ENCODE results near the gene LRRK1.

LRRK1 gene

DNA sequence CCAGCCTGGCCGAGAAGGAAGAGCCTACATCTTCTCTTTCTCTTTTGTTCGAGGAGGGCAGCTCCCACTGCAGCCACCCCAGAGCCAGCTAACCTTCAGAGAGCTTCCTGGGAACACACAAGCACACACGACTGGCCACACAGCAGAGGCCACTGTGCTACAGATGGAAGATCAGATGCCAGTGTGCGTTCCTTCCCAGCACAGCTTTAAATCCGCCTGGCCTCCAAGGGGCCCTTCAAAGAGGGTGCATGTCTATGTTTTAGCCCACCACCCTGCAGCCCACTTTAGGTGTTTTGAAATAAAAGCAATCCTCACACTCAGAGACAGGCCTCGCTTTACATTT, 27.2 kb upstream of the LRRK1 start:
- no peak for DNase-seq (ENCODE audit: low read depth in 2 of 2)

DNA sequence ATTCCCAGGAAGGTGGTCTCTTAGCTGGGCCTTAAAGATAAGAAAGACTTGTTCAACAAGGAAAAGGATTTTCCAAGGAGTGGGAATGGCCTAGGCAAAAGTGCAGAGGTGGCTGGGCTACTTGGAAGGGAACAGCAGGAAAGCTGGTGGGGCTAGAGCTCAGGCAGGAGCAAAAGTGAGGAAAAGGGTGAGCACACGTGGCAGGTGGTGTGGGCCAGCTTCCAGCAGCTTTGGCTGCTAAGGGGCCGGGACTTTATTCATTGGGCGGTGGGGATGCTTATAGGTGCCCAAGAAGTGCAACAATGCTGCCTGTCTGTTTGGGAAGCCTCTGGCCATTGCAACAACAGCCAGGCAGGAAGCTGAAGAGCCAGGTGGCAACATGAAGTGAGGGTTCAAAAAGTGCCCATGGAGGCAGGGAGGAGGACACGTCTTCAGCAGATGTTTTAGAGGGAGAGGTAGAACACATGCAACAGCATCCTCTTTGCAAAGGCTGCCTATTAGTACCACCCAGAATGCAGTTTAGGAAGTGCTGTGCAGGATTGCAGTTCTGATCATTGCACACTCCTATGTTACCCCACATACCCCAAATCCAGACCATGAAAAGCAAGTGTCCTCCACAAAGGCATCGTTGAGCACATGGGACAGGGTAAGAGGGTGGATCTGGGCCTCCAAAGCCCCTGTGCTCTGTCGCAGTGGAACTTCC, 25.7 kb upstream of the LRRK1 start:
- DNase-seq (ENCODE audit: low read depth in 2 of 2): no peak

DNA sequence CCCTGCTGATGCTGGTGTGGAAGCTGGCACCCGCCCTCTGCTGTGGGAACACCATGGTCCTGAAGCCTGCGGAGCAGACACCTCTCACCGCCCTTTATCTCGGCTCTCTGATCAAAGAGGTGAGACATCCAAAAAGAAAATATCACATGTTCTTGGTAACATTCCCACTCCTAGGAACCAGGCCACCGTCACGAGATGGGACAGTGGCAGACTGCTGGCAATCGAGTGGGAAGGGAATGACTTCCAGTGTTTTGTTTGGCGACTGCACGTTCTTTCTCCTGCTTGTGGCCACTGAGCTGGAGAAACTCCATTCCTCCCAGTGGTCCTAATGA, 25.2 kb upstream of the LRRK1 start:
- DNase-seq (ENCODE audit: low read depth in 2 of 2): no peak

DNA sequence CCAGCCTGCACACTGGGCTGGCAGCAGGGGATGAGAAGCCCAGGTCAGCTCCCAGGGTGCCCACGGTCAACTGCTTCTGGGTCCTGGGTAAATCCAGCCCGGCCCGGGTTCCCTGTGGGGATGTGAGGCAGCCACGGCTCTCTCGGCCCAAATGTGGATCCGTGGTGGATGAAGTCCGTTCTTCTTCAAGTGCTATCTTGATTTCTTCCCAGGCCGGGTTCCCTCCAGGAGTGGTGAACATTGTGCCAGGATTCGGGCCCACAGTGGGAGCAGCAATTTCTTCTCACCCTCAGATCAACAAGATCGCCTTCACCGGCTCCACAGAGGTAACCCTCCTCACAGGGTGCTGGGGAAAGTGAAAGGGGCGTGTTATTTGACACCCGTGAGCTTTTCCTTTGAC, 23.4 kb upstream of the LRRK1 start:
- no peak for DNase-seq (ENCODE audit: low read depth in 2 of 2)

DNA sequence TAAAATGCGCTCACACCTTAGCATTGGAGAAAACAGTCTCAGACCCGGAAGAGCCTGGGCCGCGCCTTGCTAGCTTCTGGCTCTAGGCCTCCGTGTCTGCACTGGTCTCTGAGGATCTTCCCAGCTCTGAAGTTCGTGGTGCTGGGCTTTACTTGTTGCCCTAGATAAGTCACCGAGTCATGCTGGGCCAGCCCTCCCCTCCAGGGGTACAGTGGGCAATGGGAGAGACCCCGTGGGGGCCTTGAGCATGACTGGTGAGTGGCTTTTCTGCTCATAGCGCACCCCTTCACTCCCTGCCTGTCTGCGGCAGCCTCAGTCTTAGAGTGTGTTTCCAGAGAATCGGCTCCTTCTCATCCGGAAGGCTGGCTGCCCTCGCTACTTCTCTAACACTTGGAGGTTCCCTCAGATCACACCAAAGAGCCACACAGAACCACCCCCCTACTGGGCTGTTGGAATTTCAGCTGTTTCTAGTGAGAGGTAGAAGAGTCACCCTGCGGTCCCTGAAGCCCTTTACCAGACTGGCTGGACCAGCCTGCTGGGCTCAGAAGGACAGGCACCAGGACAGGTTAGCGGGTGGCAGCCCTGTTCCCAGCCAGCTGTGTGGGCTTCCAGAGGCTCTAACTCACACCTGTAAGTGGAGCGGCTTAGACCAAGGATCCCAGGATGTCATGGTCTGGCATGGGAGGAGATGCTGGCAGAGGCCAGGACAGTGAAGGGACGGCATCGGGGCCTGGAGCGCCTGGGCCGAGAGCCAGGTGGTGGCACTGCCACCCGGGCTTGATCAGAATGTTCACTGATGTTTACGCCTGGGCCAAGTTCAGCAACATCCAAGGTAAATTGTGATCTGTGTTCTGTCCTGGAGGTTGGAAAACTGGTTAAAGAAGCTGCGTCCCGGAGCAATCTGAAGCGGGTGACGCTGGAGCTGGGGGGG, 21.7 kb upstream of the LRRK1 start:
- DNase-seq (ENCODE audit: low read depth in 2 of 2): no peak

DNA sequence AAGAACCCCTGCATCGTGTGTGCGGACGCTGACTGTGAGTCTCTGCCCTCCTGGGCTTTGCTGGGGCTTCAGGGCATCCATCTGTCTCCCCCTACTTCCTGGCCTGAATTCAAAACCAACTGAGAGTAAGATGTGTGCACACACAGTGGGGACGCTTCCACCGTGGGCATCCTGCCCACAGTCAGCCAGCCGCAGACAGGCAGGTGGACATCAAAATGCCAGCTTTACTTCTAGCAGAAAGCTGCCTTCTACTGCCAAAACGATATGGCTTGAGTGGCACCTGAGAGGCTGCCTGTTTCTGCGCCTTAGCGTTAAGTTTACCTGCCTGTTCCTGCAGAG, 21.0 kb upstream of the LRRK1 start:
- DNase-seq (ENCODE audit: low read depth in 2 of 2): no peak

DNA sequence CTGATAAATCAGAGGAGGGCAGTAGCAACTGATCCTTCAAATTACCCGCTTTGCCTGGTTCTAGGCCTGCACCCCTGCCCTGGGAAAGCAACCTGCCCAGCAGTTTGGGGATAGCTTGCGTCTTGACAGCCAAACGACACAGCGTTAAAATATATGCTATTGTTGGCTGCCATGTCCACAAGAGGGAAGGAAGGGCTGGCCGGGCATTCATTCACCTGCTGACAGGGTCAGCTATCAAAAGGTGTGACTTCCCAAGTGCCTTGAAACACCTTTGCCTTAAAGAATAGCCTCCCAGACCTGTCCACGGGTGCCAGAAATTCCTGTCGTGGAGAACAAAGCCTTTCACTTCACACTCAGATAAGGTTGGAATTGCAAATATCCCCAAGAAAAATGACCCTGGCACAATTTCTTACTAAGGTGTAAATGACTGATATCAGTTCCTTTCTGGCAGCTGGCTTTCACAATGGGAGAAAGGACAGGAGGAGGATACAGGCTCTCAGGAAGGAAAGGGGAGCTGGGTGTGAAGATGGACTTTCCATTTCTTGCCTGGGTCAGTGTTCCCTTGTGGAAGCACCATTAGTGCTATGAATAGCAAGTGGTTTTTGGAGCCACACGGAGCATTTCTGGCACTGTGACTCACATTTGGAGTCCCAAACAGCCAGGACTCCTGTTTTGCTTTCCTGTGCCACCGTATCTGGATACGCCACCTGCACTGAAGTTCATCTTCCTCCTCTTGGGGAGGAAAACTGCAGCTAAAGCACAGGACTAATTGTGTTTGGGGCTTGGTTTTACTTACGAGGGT, 20.3 kb upstream of the LRRK1 start:
- DNase-seq (ENCODE audit: low read depth in 2 of 2): no peak

DNA sequence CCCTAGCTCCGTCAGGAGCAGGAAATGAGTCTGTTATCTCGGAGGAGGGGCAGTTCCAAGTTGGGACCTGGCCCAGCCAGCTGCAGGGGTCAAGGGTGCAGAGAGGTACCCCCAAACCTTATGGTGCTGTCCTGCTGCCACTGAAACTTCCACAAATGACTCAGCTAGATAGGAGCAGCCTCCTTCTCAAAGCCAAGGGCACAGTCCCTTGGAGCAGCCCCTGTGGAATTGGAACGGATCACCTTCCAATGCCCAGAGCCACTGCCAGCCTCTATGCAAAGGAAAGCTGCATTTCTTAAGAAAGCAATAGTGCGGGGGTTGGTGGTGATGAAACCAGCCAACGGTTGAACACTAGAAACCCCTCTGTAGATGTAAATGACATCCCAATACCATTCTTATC, 19.6 kb upstream of the LRRK1 start:
- no peak for DNase-seq (ENCODE audit: low read depth in 2 of 2)

DNA sequence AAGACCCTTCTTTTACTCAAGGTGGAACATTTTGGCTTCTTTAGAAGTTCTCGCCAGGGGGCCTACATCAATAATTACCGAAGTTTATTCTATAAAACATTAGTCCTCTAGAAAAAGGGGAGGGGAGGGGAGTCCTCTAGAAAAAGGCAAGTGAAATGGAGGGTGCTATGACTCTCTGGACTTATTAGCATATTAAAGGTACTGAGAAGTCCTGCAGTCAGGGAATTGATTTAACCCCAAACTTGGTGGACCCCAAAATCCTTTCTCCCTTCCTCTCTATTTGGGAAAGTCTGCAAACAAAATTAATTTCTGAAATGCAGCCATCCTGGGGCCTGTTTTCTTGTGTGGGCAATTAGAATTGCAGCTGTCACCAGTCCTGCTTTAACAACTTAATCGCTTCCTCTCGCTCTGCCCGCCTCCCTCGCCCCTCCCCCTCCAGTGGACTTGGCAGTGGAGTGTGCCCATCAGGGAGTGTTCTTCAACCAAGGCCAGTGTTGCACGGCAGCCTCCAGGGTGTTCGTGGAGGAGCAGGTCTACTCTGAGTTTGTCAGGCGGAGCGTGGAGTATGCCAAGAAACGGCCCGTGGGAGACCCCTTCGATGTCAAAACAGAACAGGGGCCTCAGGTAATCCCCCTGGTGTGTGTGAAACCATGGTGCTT, 18.9 kb upstream of the LRRK1 start:
- no peak for DNase-seq (ENCODE audit: low read depth in 2 of 2)

DNA sequence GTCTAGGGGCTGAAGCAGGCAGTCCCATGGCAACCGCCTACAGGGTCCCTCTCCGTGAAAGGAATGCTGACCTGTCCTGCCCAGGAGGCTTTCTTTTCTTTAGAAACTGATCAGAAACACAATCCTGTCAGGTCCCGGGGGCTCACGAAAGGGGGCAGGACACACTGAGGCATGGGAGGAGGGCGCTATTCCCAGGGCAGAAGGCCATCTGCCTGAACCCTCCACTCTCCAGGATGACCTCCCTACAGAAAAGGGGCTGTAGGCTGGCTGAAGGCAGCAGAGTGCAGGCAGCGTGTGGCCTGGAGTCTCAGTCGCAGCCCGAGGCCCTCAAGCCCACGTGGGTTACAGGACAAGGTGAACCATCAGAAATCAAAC, 18.4 kb upstream of the LRRK1 start:
- DNase-seq (ENCODE audit: low read depth in 2 of 2): no peak

DNA sequence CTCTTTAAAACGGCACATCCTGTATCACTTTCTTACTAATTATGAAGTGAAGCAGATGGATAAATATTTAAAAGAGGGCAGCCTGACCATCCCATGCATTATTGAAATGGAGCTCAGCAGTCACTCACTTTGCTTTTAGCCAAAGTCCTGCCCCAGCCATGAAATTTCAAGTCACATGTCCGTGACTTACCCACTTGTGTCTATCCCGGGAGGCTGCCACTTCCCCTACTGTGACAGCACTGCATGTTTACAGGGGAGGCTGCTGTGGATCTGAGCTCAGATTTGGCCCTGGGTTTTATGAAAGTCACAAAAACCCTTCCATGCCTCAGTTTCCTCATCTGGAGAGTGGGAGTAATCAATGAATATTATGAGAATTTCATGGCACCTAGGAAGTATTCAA, 17.9 kb upstream of the LRRK1 start:
- DNase-seq (ENCODE audit: low read depth in 2 of 2): no peak

DNA sequence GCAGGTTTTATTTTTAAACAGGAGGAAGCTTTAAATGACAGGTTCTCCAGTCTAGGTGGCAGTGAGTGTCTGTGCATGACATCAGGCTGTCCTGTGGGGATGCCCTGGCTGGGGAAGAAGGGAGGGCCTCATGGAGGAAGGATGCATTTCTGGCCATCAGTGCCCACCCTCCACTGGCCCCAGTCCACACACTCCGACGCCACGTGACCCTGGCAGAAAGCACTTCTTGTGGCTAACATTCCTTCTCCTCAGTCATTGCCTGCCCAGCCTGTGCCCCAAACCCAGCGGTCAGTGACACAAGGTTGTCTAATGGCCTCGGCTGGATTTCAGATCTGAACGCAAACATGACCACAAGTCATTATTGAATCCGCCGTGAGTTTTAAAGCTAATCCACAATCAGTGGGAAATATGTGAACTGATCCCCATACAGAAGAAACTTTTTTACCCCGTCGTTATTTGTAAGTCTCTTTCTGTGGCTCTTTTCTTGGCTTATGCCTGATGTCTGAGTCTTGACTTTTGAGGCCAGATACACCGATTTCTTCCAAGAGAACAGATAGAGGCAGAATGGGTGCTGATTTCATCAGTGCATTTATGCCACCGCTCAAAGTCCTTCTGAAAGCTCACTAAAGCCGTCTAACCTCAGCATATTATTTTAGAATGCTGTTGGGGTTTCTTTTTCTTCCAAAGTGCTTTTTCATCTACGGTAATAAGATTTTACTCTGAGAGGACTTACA, 17.3 kb upstream of the LRRK1 start:
- no peak for DNase-seq (ENCODE audit: low read depth in 2 of 2)

DNA sequence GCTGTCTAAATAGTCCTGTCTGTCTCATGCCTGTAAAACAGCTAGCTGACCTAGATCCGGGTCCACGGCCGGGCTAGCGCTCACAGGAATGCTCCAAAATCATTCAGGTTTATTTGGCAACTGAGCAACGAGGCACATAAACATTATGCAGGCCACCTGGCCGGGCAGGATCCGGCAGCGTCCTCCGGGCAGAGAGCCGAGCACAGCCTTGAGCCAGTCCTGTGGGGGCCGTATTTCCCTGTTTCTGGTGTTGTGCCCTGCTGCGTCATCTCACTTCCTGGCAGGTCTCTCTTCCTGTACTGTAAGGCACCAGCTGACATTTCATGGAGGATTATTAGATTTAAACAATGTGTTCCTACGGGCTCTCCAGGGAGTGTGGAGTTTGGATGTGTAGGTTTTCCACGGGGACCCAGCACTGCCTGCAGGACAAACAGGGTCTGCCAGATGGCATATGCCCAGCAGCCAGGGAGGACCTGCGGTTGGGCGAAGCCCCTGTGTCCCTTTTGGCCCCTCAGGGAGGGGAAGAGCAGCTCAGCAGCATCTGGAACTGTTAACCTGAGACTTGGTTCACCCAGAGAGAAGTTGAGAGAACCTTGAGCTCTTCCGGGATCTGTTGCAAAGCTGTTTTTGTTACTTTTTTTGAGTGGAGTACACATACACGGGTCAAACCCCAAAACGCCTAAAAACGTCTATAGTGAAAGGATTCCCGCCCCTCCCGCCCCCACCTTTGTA, 16.6 kb upstream of the LRRK1 start:
- no peak for DNase-seq (ENCODE audit: low read depth in 2 of 2)

DNA sequence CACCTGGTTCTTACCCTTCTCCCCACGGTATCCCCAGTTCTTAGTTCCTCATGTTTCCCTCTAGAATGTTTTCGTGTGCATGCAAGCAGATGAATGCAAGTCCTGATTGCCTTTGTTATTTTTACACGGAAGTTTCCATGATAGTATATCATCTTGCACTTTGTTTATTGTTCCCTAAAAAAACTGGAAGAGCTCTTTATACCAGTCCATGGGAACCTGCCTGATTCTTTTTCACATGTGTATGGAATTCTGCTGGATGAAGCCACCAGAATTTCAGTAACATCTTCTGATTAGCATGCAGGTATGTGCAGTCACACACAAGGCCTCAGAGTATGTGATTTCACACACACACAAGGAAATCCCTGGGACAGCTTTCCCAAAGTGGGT, 16.0 kb upstream of the LRRK1 start:
- DNase-seq (ENCODE audit: low read depth in 2 of 2): no peak

DNA sequence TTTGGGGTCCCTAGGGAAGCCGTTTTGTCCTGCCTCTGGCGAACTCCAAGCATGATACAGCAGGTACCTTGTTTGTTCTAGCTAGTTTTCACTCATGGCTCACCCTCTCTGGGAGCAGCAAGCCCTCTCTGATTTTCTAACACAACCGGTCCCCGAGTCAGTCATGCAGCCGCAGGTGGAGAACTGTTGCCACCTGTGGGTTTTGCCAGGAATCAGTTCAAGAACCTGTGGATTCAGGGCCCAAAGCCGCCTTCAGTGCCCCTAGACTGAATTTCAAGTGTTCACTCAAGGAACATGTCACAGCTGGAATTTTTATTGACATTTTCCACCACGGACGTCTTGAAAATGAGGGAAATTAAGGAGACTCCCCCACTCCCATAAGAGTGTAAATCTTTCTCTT, 13.3 kb upstream of the LRRK1 start:
- no peak for DNase-seq (ENCODE audit: low read depth in 2 of 2)

DNA sequence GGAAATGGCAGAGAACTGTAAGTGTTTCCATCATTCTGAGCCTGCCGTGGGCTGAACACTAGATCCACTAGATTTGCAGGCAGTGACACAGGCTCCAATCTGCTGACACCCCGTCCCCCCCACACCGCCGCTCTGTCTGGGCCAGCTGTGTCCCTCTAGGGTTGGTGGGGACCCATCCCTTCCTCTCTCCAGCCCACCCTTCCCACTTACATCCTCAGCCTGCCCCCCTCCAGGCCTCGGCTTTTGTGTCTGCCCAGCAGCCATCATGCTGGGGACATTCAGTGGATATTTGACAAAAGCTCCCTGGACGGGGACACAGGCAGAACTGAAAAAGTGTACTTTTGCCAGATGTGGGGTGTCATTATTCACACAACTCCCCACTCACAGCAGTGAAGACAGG, 10.7 kb upstream of the LRRK1 start:
- DNase-seq (ENCODE audit: low read depth in 2 of 2): no peak

DNA sequence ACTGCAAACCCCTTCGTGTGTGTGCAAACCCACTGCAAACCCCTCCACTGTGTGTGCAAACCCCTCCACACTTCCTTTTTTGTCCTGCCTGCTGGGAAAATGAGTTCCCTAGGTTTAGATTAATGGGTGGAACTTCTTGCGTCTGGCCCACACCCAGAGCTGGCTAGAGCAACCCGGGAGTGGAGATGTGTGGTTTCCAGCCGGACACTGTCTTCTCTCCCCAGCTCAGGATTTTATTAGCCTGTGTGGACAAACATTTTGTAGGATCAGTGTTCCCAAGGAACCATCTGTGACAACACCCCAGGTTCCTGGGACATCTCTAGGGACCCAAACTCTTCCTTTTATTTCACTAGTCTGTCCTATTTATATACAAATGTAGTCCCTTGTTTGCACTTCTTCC, 9.6 kb upstream of the LRRK1 start:
- no peak for DNase-seq (ENCODE audit: low read depth in 2 of 2)

DNA sequence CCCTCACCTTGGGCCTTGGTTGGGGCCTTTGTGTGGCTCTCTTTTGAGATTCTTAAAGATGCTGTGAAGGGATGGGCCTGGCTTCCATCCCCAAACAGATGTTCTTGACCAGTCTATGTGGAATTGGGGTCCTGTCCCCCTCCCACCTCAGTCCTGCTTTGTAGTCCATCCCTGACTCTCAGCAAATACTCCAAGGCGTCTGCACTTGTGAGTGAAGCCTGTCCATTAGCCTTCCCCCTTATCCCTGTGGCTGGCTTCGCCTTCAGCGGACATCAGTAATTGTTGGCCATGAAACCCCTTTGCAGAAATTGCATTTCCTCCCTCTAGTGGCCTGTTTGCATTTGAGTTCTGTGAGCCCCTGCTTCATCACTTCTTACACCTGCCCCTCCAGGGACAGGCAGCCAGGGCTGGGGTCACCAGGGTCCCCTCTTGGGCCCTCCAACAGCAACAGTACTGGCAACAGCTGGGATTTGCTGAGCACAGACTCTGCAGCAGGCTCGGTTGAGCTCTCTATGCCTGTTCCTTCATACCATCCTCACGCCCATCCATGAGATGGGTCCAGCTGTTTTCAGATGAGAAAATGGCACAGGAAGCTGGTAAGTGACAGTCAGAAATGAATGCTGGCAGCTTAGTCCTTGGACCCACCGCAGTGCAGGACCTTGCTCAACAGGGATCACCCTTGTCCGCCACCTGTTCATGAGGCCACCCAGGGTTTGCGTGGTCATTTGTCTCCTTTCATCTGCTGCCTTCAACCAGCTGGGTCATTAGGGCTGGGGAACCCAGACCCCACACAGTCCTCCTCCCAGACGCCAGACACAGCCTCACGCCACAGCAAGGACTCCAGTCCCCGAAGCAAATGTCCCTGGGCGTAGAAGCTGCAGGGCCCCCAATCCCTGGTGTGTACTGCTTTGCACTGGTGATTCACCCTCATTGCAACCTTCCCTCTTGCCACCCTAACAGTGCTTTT, 8.9 kb upstream of the LRRK1 start:
- DNase-seq (ENCODE audit: low read depth in 2 of 2): no peak

DNA sequence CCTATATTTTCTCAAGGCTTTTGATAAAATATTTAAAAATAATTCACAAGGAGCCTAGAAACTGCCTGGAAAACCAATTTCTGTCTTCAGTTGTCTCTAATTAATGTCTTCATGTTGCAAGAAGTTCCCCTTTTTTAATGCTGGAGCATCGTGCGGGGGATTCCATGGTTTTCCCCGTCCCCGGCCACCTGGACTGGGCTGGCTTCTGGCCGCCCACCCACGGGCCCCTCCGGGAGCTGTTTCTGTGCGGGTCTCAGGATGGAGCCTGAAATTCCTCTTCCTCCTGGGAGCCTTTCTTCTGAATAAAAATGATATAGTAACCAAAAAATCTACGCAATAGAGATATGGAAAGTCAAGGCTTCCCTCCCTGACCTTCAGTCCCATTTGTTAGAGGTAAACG, 8.1 kb upstream of the LRRK1 start:
- DNase-seq (ENCODE audit: low read depth in 2 of 2): no peak

DNA sequence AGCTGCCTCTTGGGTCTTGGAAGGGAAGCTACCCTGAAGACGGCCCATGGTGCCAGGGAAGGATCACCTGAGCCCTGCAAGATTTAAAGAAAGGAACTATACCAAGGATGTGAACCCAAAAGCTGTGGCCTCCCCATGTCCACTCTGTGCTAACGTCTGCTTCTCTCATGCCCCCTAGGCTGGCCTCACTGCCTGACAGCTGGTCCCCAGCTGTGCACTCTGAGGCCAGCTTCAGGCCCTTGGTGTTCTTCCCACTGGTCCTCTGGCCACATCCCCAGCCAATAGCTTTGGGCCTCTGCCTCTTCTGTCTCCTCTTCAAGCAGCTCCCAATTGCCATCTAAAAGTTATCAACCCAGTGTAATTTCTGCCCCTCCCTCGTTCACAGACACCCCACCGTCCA, 5.2 kb upstream of the LRRK1 start:
- no peak for DNase-seq (ENCODE audit: low read depth in 2 of 2)

Measured in stimulated activated CD8-positive, alpha-beta memory T cell treated with anti-CD3 and anti-CD28 coated beads, Interleukin-2, amount 100 ng/mL, for 48 hours (primary cell).